HEK293 (cell line): ENCODE data around the gene FAM90A1.
"Not testable (repeated sequence)": the region's sequence is repeated elsewhere in the genome, so short reads cannot be mapped to it uniquely, and the experiment has no call there.

Source experiments
- CTCF ChIA-PET: fragments of 350-600 bp; formaldehyde crosslinking; extraction: SDS; loops from one replicate; lab custom pipeline; 2021; ENCODE audit warnings: antibody characterized with exemption; lab: Yijun Ruan, JAX
- POLR2A ChIA-PET: fragments of 300-600 bp; formaldehyde crosslinking; extraction: SDS; loops from one replicate; lab custom pipeline; 2020; ENCODE audit warnings: antibody characterized with exemption, inconsistent platforms; lab: Yijun Ruan, JAX
- H3K27ac ChIP-seq: fragments of 200-500 bp; sonication (Bioruptor generic); 2 replicates; pipeline ENCODE4 v1.5.1; 2014; ENCODE audit warnings: low read depth, low read length, control low read depth, inconsistent platforms; ENCODE audit errors: extremely low read depth
- H3K36me3 ChIP-seq, 2 experiments: fragments of 200-500 bp in 1 of 2; sonication (Bioruptor generic) in 1 of 2; 1 replicate in 1 of 2; 2 replicates in 1 of 2; pipeline ENCODE4 v1.5.1; 2014 to 2017; ENCODE audit warnings: inconsistent platforms in 2 of 2, low read length in 2 of 2; ENCODE audit not compliant: control insufficient read depth in 2 of 2, insufficient read depth in 1 of 2
- H3K4me1 ChIP-seq: fragments of 200-500 bp; sonication (Bioruptor generic); 2 replicates; pipeline ENCODE4 v1.5.1; 2014; ENCODE audit warnings: mild to moderate bottlenecking, low read length, inconsistent platforms; ENCODE audit not compliant: control insufficient read depth, insufficient read depth
- H3K4me3 ChIP-seq: 2 replicates; pipeline ENCODE4 v1.5.1; 2011; ENCODE audit warnings: low read depth, mild to moderate bottlenecking, control low read depth, low read length, moderate library complexity
- H3K9me3 ChIP-seq: fragments of 200-500 bp; sonication (Bioruptor generic); 2 replicates; pipeline ENCODE4 v1.5.1; 2014; ENCODE audit warnings: low read depth, low read length, inconsistent platforms; ENCODE audit not compliant: control insufficient read depth, insufficient read depth
- SP3 ChIP-seq: fragments of 450-650 bp; formaldehyde crosslinking; IDR thresholded peaks from 2 replicates; pipeline ENCODE4 v1.5.1; 2016; ENCODE audit warnings: missing biosample characterization, missing genetic modification characterization
- ZBTB8A ChIP-seq: fragments of 450-650 bp; formaldehyde crosslinking; IDR thresholded peaks from 2 replicates; pipeline ENCODE4 v1.5.1; 2016; ENCODE audit warnings: missing biosample characterization, missing genetic modification characterization
- ZNF394 ChIP-seq: fragments of 450-650 bp; formaldehyde crosslinking; IDR thresholded peaks from 2 replicates; pipeline ENCODE4 v1.5.1; 2016; ENCODE audit warnings: missing biosample characterization, missing genetic modification characterization, mild to moderate bottlenecking, moderate library complexity, borderline replicate concordance
- ZNF426 ChIP-seq: fragments of 450-650 bp; formaldehyde crosslinking; IDR thresholded peaks from 2 replicates; pipeline ENCODE4 v1.5.1; 2017; ENCODE audit warnings: missing biosample characterization, missing genetic modification characterization, mild to moderate bottlenecking, inconsistent platforms, moderate library complexity
- ZNF555 ChIP-seq: fragments of 450-650 bp; formaldehyde crosslinking; conservative IDR thresholded peaks from 2 replicates; pipeline ENCODE4 v1.5.1; 2017; ENCODE audit warnings: missing biosample characterization, mild to moderate bottlenecking, missing genetic modification characterization, inconsistent platforms
- ZNF558 ChIP-seq: fragments of 450-650 bp; formaldehyde crosslinking; IDR thresholded peaks from 2 replicates; pipeline ENCODE4 v1.5.1; 2016; ENCODE audit warnings: missing biosample characterization, missing genetic modification characterization
- ZNF623 ChIP-seq: fragments of 450-650 bp; formaldehyde crosslinking; IDR thresholded peaks from 2 replicates; pipeline ENCODE4 v1.5.1; 2016; ENCODE audit warnings: missing biosample characterization, missing genetic modification characterization
- ZNF629 ChIP-seq: fragments of 450-650 bp; formaldehyde crosslinking; IDR thresholded peaks from 2 replicates; pipeline ENCODE4 v1.5.1; 2017; ENCODE audit warnings: missing biosample characterization, missing genetic modification characterization
- ZNF664 ChIP-seq: fragments of 450-650 bp; formaldehyde crosslinking; IDR thresholded peaks from 2 replicates; pipeline ENCODE4 v1.5.1; 2016; ENCODE audit warnings: missing biosample characterization, missing genetic modification characterization
- ZXDB ChIP-seq: fragments of 450-650 bp; formaldehyde crosslinking; IDR thresholded peaks from 2 replicates; pipeline ENCODE4 v1.5.1; 2016; ENCODE audit warnings: missing biosample characterization, missing genetic modification characterization
- TF ChIP-seq, protein P1 (sequence below): fragments of 450-650 bp; formaldehyde crosslinking; conservative IDR thresholded peaks from 2 replicates; pipeline ENCODE4 v1.5.1; 2016; ENCODE audit warnings: low read depth, missing biosample characterization, missing genetic modification characterization
- TF ChIP-seq, protein P2 (sequence below): fragments of 450-650 bp; formaldehyde crosslinking; conservative IDR thresholded peaks from 2 replicates; pipeline ENCODE4 v1.5.1; 2016; ENCODE audit warnings: low read depth, missing biosample characterization, missing genetic modification characterization
- TF ChIP-seq, protein P3 (sequence below): fragments of 450-650 bp; formaldehyde crosslinking; IDR thresholded peaks from 2 replicates; pipeline ENCODE4 v1.5.1; 2017; ENCODE audit warnings: missing biosample characterization, mild to moderate bottlenecking, missing genetic modification characterization, moderate library complexity

Gene FAM90A1

DNA sequence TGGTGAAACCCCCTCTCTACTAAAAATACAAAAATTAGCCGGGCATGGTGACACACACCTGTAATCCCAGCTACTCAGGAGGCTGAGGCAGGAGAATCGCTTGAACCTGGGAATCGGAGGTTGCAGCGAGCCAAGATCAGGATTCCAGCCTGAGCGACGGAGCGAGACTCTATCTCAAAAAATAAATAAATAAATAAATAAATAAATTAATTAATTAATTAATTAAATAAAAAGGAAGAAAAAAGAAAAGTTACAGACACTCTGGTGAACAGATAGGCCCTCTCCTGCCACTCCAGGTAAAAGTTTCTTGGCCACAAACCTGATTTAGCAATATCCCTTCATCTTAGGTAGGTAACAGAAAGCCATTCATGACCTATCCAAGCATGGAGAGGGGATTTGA, 44.5 kb downstream of the FAM90A1 start:
- H3K36me3 ChIP-seq, H3K27ac ChIP-seq, POLR2A ChIA-PET, H3K9me3 ChIP-seq, H3K4me1 ChIP-seq, CTCF ChIA-PET, H3K4me3 ChIP-seq: not testable (repeated sequence)
- TF ChIP-seq ZXDB (tag by site-specific recombination) (peak; percentile 35; the same call in 1 of the 2 replicates), ZNF558 (tag by site-specific recombination) (0 out of 2 replicates have a peak, but pooled peaks have one; percentile 20), ZNF629 (tag by site-specific recombination) (0 out of 2 replicates have a peak, but pooled peaks have one; percentile 14), ZNF664 (tag by site-specific recombination) (0 out of 2 replicates have a peak, but pooled peaks have one; percentile 23), ZBTB8A (tag by site-specific recombination) (peak; percentile 60), ZNF426 (tag by site-specific recombination) (peak; percentile 74), SP3 (0 out of 2 replicates have a peak, but pooled peaks have one; percentile 13), ZNF394 (peak; percentile 92), ZNF623 (tag by site-specific recombination) (peak; percentile 62), ZNF555 (peak; percentile 73)
- TF ChIP-seq, protein P1, sequence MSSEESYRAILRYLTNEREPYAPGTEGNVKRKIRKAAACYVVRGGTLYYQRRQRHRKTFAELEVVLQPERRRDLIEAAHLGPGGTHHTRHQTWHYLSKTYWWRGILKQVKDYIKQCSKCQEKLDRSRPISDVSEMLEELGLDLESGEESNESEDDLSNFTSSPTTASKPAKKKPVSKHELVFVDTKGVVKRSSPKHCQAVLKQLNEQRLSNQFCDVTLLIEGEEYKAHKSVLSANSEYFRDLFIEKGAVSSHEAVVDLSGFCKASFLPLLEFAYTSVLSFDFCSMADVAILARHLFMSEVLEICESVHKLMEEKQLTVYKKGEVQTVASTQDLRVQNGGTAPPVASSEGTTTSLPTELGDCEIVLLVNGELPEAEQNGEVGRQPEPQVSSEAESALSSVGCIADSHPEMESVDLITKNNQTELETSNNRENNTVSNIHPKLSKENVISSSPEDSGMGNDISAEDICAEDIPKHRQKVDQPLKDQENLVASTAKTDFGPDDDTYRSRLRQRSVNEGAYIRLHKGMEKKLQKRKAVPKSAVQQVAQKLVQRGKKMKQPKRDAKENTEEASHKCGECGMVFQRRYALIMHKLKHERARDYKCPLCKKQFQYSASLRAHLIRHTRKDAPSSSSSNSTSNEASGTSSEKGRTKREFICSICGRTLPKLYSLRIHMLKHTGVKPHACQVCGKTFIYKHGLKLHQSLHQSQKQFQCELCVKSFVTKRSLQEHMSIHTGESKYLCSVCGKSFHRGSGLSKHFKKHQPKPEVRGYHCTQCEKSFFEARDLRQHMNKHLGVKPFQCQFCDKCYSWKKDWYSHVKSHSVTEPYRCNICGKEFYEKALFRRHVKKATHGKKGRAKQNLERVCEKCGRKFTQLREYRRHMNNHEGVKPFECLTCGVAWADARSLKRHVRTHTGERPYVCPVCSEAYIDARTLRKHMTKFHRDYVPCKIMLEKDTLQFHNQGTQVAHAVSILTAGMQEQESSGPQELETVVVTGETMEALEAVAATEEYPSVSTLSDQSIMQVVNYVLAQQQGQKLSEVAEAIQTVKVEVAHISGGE (tag by site-specific recombination), result peak; percentile 60
- TF ChIP-seq, protein P2, sequence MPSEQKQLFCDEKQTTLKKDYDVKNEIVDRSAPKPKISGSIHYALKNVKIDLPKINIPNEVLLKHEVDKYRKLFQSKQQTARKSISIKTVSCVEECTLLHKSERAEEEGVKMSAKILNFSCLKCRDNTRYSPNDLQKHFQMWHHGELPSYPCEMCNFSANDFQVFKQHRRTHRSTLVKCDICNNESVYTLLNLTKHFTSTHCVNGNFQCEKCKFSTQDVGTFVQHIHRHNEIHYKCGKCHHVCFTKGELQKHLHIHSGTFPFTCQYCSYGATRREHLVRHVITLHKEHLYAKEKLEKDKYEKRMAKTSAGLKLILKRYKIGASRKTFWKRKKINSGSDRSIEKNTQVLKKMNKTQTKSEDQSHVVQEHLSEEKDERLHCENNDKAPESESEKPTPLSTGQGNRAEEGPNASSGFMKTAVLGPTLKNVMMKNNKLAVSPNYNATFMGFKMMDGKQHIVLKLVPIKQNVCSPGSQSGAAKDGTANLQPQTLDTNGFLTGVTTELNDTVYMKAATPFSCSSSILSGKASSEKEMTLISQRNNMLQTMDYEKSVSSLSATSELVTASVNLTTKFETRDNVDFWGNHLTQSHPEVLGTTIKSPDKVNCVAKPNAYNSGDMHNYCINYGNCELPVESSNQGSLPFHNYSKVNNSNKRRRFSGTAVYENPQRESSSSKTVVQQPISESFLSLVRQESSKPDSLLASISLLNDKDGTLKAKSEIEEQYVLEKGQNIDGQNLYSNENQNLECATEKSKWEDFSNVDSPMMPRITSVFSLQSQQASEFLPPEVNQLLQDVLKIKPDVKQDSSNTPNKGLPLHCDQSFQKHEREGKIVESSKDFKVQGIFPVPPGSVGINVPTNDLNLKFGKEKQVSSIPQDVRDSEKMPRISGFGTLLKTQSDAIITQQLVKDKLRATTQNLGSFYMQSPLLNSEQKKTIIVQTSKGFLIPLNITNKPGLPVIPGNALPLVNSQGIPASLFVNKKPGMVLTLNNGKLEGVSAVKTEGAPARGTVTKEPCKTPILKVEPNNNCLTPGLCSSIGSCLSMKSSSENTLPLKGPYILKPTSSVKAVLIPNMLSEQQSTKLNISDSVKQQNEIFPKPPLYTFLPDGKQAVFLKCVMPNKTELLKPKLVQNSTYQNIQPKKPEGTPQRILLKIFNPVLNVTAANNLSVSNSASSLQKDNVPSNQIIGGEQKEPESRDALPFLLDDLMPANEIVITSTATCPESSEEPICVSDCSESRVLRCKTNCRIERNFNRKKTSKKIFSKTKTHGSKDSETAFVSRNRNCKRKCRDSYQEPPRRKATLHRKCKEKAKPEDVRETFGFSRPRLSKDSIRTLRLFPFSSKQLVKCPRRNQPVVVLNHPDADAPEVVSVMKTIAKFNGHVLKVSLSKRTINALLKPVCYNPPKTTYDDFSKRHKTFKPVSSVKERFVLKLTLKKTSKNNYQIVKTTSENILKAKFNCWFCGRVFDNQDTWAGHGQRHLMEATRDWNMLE (tag by site-specific recombination), result peak; percentile 75

DNA sequence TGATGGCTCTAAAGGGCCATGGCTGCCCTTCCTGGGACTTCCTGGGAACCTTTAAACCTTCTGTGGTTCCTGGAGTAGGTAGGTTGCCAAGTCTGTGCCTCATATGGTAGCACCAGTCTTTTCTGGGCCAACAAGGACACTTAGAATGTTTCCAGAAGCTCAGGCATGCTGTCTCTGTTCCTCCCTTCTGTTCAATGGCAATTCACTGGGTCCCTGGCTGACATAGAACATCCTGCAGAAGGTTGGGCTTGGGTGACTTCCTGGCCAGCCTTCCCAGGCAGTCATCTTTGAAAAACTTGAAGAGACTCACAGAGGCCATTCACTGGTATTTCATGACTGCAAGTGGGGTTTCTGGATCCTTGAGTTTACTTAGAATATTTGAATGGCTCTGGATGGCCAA, 46.1 kb downstream of the FAM90A1 start:
- H3K27ac ChIP-seq, H3K36me3 ChIP-seq, H3K9me3 ChIP-seq, CTCF ChIA-PET, H3K4me3 ChIP-seq, H3K4me1 ChIP-seq: not testable (repeated sequence)
- TF ChIP-seq, protein P3, sequence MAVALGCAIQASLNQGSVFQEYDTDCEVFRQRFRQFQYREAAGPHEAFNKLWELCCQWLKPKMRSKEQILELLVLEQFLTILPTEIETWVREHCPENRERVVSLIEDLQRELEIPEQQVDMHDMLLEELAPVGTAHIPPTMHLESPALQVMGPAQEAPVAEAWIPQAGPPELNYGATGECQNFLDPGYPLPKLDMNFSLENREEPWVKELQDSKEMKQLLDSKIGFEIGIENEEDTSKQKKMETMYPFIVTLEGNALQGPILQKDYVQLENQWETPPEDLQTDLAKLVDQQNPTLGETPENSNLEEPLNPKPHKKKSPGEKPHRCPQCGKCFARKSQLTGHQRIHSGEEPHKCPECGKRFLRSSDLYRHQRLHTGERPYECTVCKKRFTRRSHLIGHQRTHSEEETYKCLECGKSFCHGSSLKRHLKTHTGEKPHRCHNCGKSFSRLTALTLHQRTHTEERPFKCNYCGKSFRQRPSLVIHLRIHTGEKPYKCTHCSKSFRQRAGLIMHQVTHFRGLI (tag by site-specific recombination), result peak; percentile 92
- POLR2A ChIA-PET, result interaction anchor here (0.6 kb wide), 1 partner anchor 1330 kb away, joined by 3 read pairs; the partner anchor contains the start of gene CDCA3
